ENCODE measurements around the gene C1orf185. TPM values are rescaled to one million over a fixed set of nuclear protein-coding genes. Genes with fewer than 3 reads are reported as not detected.
A peak's percentile ranks its signal among the peaks of the same experiment; 100 is the strongest.

The C1orf185 gene
- total RNA-seq (2021) (not detected in 2 replicates), Bru-seq, nascent RNA (percentile 7 among the genes with signal in this experiment), BruChase-seq, experiment 1, labeled RNA remaining after a 2-hour chase (percentile 12 among the genes with signal in this experiment), BruChase-seq, experiment 2, labeled RNA remaining after a 6-hour chase (percentile 13 among the genes with signal in this experiment)
- long read RNA-seq, result 0 reads

DNA sequence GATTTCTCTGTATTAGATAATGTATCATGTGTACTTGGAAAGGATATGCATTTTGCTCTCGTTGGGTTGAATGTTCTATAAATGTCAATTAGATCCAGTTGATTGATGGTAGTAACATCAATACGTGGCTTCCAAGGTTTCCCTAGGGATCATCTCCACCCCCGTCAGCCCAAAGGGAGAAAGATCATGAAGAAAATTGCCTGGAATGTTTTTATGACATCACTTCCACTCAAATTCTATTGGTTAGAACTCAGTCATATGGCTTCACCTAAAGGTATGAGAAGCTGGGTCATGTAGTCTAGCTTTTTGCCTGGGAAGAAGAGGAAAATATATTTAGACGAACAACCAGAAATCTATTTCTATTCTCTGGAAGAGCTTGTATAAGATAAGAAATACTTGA lies at the start of gene C1orf185:
C1orf185 (plus strand) TSS at position 253 of the 400 bp plus-strand sequence; CDS start at position 259, 6 bp downstream.
- BruUV-seq (replicated peaks), result no TSS peak
- H3K27me3 ChIP-seq (replicated peaks; ENCODE audit: insufficient read depth, low read depth, low read length, poor library complexity), result no peaks in the 10 kb centered on the region
- CTCF ChIA-PET, result no interaction called here
- no peak within 1 kb of the TSS for H3K4me3 ChIP-seq (ENCODE audit: low read depth, low read length, poor library complexity, severe bottlenecking)
- DNase-seq (ENCODE audit: low spot score), result peak; percentile 43
- no peaks in the 10 kb centered on the region for H3K36me3 ChIP-seq (ENCODE audit: insufficient read depth, low read length, poor library complexity, severe bottlenecking)
- H3K9me3 ChIP-seq (ENCODE audit: low read depth, low read length, poor library complexity, severe bottlenecking), result no peaks in the 10 kb centered on the region
- intact Hi-C loops (cut with micrococcal nuclease; ENCODE audit: unreplicated experiment), result no loop called here
- TF ChIP-seq, protein P1, sequence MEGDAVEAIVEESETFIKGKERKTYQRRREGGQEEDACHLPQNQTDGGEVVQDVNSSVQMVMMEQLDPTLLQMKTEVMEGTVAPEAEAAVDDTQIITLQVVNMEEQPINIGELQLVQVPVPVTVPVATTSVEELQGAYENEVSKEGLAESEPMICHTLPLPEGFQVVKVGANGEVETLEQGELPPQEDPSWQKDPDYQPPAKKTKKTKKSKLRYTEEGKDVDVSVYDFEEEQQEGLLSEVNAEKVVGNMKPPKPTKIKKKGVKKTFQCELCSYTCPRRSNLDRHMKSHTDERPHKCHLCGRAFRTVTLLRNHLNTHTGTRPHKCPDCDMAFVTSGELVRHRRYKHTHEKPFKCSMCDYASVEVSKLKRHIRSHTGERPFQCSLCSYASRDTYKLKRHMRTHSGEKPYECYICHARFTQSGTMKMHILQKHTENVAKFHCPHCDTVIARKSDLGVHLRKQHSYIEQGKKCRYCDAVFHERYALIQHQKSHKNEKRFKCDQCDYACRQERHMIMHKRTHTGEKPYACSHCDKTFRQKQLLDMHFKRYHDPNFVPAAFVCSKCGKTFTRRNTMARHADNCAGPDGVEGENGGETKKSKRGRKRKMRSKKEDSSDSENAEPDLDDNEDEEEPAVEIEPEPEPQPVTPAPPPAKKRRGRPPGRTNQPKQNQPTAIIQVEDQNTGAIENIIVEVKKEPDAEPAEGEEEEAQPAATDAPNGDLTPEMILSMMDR (conservative IDR thresholded peaks at IDR 0.05; ENCODE audit: low read depth, low read length), result no peak
- no peak for TF ChIP-seq EZH2 (IDR thresholded peaks at IDR 0.05; ENCODE audit: borderline replicate concordance, low read depth, low read length, poor library complexity, severe bottlenecking)
- no peak within 1 kb of the TSS for H3K27ac ChIP-seq (ENCODE audit: low read depth, low read length, poor library complexity, severe bottlenecking)
- no peaks in the 10 kb centered on the region for H3K4me1 ChIP-seq (ENCODE audit: insufficient read depth, low read length, poor library complexity, severe bottlenecking)
- POLR2A ChIA-PET (ENCODE audit: low non-redundant PET), result interaction anchor here (0.6 kb wide), 1 partner anchor 434 kb away, joined by 3 read pairs; no protein-coding TSS in a partner anchor

DNA sequence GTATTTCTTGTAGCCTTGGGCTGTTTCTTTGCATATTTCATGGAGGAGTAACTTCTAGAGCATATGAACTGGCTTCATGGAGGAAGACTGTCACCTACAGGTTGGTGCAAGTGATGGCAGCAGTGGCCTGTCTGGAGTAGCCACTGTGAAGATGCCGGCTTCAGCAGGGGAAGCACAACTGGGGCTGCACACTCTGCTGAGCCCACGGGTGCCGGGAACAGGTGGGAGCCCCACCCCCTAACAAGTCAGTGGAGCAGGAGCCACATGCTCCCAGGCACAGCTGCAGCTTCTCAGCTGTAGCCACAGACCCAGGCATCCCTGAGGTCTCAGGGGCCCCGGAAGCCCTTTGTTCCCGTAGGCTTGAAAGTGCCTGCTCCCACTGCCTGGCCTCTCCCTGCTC lies 43.2 kb upstream of the C1orf185 start:
- intact Hi-C loops (cut with micrococcal nuclease; ENCODE audit: unreplicated experiment), result no loop called here
- CTCF ChIA-PET, result interaction anchor here (0.7 kb wide), 1 partner anchor 99 kb away, joined by 4 read pairs; the partner anchor contains the start of gene FAF1
- H3K36me3 ChIP-seq (ENCODE audit: insufficient read depth, low read length, poor library complexity, severe bottlenecking), result no peaks in the 10 kb centered on the region
- POLR2A ChIA-PET (ENCODE audit: low non-redundant PET), result no interaction called here
- TF ChIP-seq EZH2 (IDR thresholded peaks at IDR 0.05; ENCODE audit: borderline replicate concordance, low read depth, low read length, poor library complexity, severe bottlenecking), result no peak
- TF ChIP-seq, protein P1 (conservative IDR thresholded peaks at IDR 0.05; ENCODE audit: low read depth, low read length), result peak; percentile 53
- no peak overlapping the region for H3K27ac ChIP-seq (ENCODE audit: low read depth, low read length, poor library complexity, severe bottlenecking)
- H3K4me3 ChIP-seq (ENCODE audit: low read depth, low read length, poor library complexity, severe bottlenecking), result no peak overlapping the region
- H3K9me3 ChIP-seq (ENCODE audit: low read depth, low read length, poor library complexity, severe bottlenecking), result no peaks in the 10 kb centered on the region
- no peaks in the 10 kb centered on the region for H3K27me3 ChIP-seq (replicated peaks; ENCODE audit: insufficient read depth, low read depth, low read length, poor library complexity)
- peak; percentile 37 for DNase-seq (ENCODE audit: low spot score)
- no TSS peak for BruUV-seq (replicated peaks)
- no peaks in the 10 kb centered on the region for H3K4me1 ChIP-seq (ENCODE audit: insufficient read depth, low read length, poor library complexity, severe bottlenecking)

DNA sequence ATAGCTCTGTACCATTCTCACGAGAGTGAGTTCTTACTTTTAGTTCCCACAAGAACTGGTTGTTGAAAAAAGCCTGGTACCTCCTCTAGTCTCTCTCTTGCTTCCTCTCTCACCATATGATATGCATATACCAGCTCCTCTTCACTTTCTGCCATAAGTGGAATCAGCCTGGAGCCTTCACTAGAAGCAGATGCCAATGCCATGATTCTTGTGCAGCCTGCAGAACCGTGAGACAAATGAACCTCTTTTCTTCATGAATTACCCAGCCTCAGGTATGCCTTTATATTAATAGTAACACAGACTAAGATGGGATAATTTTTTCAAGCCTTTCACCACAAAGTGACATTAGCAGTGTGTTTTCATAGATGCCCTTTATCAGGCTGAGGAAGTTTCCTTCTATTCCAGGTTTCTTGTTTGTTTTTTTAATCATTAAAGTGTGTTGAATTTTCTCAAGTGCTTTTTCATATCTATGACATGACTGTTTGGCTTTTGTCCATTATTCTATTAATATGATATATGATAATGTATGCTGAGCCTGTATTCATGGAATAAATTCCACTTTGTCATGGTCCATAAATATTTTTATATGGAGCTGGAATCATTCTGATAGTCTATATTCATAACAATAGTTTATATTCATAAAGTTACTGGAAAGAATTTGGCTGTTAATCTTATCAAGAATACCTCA lies 40.7 kb upstream of the C1orf185 start:
- POLR2A ChIA-PET (ENCODE audit: low non-redundant PET), result no interaction called here
- no peak overlapping the region for H3K4me3 ChIP-seq (ENCODE audit: low read depth, low read length, poor library complexity, severe bottlenecking)
- intact Hi-C loops (cut with micrococcal nuclease; ENCODE audit: unreplicated experiment), result no loop called here
- H3K27me3 ChIP-seq (replicated peaks; ENCODE audit: insufficient read depth, low read depth, low read length, poor library complexity), result no peaks in the 10 kb centered on the region
- TF ChIP-seq, protein P1 (conservative IDR thresholded peaks at IDR 0.05; ENCODE audit: low read depth, low read length), result no peak
- TF ChIP-seq EZH2 (IDR thresholded peaks at IDR 0.05; ENCODE audit: borderline replicate concordance, low read depth, low read length, poor library complexity, severe bottlenecking), result no peak
- H3K9me3 ChIP-seq (ENCODE audit: low read depth, low read length, poor library complexity, severe bottlenecking), result no peaks in the 10 kb centered on the region
- no peak for DNase-seq (ENCODE audit: low spot score)
- H3K27ac ChIP-seq (ENCODE audit: low read depth, low read length, poor library complexity, severe bottlenecking), result no peak overlapping the region
- no TSS peak for BruUV-seq (replicated peaks)
- H3K36me3 ChIP-seq (ENCODE audit: insufficient read depth, low read length, poor library complexity, severe bottlenecking), result no peaks in the 10 kb centered on the region
- no peaks in the 10 kb centered on the region for H3K4me1 ChIP-seq (ENCODE audit: insufficient read depth, low read length, poor library complexity, severe bottlenecking)
- CTCF ChIA-PET, result no interaction called here

Data from A673 (cell line).